Activated B cell treated with CpG ODN at 0.5 μM for 24 hours (primary cell): ENCODE measurements around the gene GCNA. TPM values are rescaled to one million over a fixed set of nuclear protein-coding genes. Genes with fewer than 3 reads are reported as not detected.
A peak's percentile ranks its signal among the peaks of the same experiment; 100 is the strongest.
"Not testable (repeated sequence)": the region's sequence is repeated elsewhere in the genome, so short reads cannot be mapped to it uniquely, and the experiment has no call there.

Source experiments
- ATAC-seq: fragments of 200-7000 bp; cut with Tn5 transposase; one replicate; pipeline ENCODE4 v1.10.0; 2021; ENCODE audit warnings: low read depth, mild to moderate bottlenecking, moderate library complexity
- CTCF ChIA-PET: fragments of 350-600 bp; sonication (Branson Sonifier 250); formaldehyde crosslinking; loops from one replicate; lab custom pipeline; 2021; ENCODE audit warnings: antibody characterized with exemption; lab: Charles Lee
- POLR2A ChIA-PET: fragments of 350-600 bp; sonication (Branson Sonifier 250); formaldehyde crosslinking; loops from one replicate; lab custom pipeline; 2021; ENCODE audit warnings: antibody characterized with exemption; lab: Charles Lee
- DNase-seq: peaks from one replicate; pipeline ENCODE4 v3.0.0; 2022
- H3K27ac Mint-ChIP-seq: one replicate; pipeline ENCODE4 v1.8.0; 2020; ENCODE audit warnings: mixed read lengths
- H3K27me3 Mint-ChIP-seq: one replicate; pipeline ENCODE4 v1.8.0; 2021; ENCODE audit warnings: mixed read lengths
- H3K36me3 Mint-ChIP-seq: one replicate; pipeline ENCODE4 v1.8.0; 2021; ENCODE audit warnings: low read depth, mixed read lengths
- H3K4me1 Mint-ChIP-seq: one replicate; pipeline ENCODE4 v1.8.0; 2021; ENCODE audit warnings: mixed read lengths
- H3K4me3 Mint-ChIP-seq: one replicate; pipeline ENCODE4 v1.8.0; 2020; ENCODE audit warnings: mild to moderate bottlenecking, mixed read lengths
- H3K9me3 Mint-ChIP-seq: one replicate; pipeline ENCODE4 v1.8.0; 2020; ENCODE audit warnings: mixed read lengths
- intact Hi-C: fragments of 100-400 bp; cut with micrococcal nuclease; formaldehyde crosslinking; loops from one replicate; pipeline ENCODE4 v1.15.1; 2024
- total RNA-seq: library from RNA; stranded (reverse); gene quantifications from 2 replicates; pipeline ENCODE4 v1.2.3, GENCODE V29; 2022
- TF ChIP-seq, protein P1 (sequence below): fragments of 200-600 bp; IDR thresholded peaks from one replicate; pipeline ENCODE4 v1.8.0; 2022; ENCODE audit warnings: antibody characterized with exemption, mild to moderate bottlenecking

GCNA gene
- total RNA-seq, 1 donor from 2014 or later, result 4.1 TPM

GRCh38 chrX:71604141-71604540 lies 25.9 kb downstream of the GCNA start:
- ATAC-seq (no peak), DNase-seq (no peak)
- H3K4me3 Mint-ChIP-seq, result no peak overlapping the region
- H3K27ac Mint-ChIP-seq, result no peak overlapping the region
- intact Hi-C loops, result no loop called here
- H3K27me3 Mint-ChIP-seq, result no peaks in the 10 kb centered on the region
- peaks cover 25% of the 10 kb centered on the region for H3K4me1 Mint-ChIP-seq
- ChIA-PET POLR2A (no interaction called here), CTCF (no interaction called here)
- TF ChIP-seq, protein P1, sequence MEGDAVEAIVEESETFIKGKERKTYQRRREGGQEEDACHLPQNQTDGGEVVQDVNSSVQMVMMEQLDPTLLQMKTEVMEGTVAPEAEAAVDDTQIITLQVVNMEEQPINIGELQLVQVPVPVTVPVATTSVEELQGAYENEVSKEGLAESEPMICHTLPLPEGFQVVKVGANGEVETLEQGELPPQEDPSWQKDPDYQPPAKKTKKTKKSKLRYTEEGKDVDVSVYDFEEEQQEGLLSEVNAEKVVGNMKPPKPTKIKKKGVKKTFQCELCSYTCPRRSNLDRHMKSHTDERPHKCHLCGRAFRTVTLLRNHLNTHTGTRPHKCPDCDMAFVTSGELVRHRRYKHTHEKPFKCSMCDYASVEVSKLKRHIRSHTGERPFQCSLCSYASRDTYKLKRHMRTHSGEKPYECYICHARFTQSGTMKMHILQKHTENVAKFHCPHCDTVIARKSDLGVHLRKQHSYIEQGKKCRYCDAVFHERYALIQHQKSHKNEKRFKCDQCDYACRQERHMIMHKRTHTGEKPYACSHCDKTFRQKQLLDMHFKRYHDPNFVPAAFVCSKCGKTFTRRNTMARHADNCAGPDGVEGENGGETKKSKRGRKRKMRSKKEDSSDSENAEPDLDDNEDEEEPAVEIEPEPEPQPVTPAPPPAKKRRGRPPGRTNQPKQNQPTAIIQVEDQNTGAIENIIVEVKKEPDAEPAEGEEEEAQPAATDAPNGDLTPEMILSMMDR, result no peak
- H3K36me3 Mint-ChIP-seq, result peaks cover 75% of the 10 kb centered on the region
- H3K9me3 Mint-ChIP-seq, result no peaks in the 10 kb centered on the region

GRCh38 chrX:71604796-71605568 lies 26.7 kb downstream of the GCNA start:
- TF ChIP-seq, protein P1, result no peak
- H3K36me3 Mint-ChIP-seq, result peaks cover 77% of the 10 kb centered on the region
- H3K27ac Mint-ChIP-seq, result no peak overlapping the region
- no peaks in the 10 kb centered on the region for H3K27me3 Mint-ChIP-seq
- ChIA-PET POLR2A (no interaction called here), CTCF (no interaction called here)
- peaks cover 29% of the 10 kb centered on the region for H3K4me1 Mint-ChIP-seq
- intact Hi-C loops, result no loop called here
- no peak overlapping the region for H3K4me3 Mint-ChIP-seq
- DNase-seq, result no peak
- H3K9me3 Mint-ChIP-seq, result no peaks in the 10 kb centered on the region
- no peak for ATAC-seq

DNA sequence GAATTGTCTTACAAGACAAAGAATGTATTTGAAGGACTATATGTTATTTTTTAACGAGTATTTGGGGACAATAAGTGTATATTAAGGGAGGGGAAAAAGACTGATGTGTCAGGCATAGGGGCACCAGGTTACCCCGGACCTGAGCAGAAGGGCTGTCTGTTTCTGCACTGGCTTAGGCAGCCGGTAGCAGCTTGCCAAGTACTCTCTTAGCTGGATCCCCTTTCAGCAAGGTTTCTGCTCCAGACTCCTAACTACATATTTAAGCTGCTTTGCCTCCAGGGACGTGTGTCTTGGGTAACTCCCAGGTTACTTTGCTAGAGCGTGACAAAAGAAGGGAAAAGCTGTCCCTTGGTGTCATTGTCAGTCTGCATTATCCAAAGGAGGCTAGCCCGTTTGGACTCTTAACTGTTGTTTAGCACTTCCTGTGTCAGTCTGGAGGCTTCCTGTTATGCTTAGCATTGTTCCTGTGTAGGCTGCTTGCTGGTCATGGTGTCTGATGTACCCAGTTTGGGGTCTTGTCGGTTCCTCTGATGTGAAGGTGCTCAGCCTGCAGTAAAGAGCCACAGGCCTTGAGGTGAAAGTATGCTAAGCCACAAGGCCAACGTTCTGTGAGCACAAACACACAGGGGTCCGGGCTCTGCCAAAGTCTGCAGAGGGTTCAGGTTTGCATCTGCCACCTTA lies 28.4 kb downstream of the GCNA start:
- CTCF ChIA-PET, result no interaction called here
- TF ChIP-seq, protein P1, result no peak
- no peak overlapping the region for H3K4me3 Mint-ChIP-seq
- ATAC-seq (no peak), DNase-seq (no peak)
- no peaks in the 10 kb centered on the region for H3K27me3 Mint-ChIP-seq
- peaks cover 29% of the 10 kb centered on the region for H3K4me1 Mint-ChIP-seq
- intact Hi-C loops, result no loop called here
- POLR2A ChIA-PET, result no interaction called here
- H3K36me3 Mint-ChIP-seq, result peaks cover 81% of the 10 kb centered on the region
- H3K9me3 Mint-ChIP-seq, result no peaks in the 10 kb centered on the region
- no peak overlapping the region for H3K27ac Mint-ChIP-seq

- TF ChIP-seq, protein P1, result no peak
These were observed 29.3 kb downstream of the GCNA start for GRCh38 chrX:71607488-71607887.

GRCh38 chrX:71609095-71609750 lies 31.0 kb downstream of the GCNA start:
- Mint-ChIP-seq H3K4me3 (no peak overlapping the region), H3K4me1 (peaks cover 29% of the 10 kb centered on the region), H3K27ac (peak overlapping the region; percentile 42), H3K27me3 (no peaks in the 10 kb centered on the region), H3K36me3 (peaks cover 78% of the 10 kb centered on the region), H3K9me3 (no peaks in the 10 kb centered on the region)
- ChIA-PET CTCF (interaction anchor here (0.7 to 1.8 kb wide), 3 partner anchors 10 to 43 kb away, joined by 3 to 9 read pairs (median 5); partner anchors contain the start of gene CXCR3), POLR2A (no interaction called here)
- no peak for ATAC-seq
- DNase-seq, result no peak
- TF ChIP-seq, protein P1, result no peak
- intact Hi-C loops, result loop anchor here (1.0 kb wide), 1 partner anchor 41 kb away; no protein-coding TSS in a partner anchor

More at GRCh38 chrX:71607488-71607887, 29.3 kb downstream of the GCNA start:
- intact Hi-C loops, result no loop called here
- H3K9me3 Mint-ChIP-seq, result no peaks in the 10 kb centered on the region
- H3K36me3 Mint-ChIP-seq, result peaks cover 80% of the 10 kb centered on the region
- POLR2A ChIA-PET, result no interaction called here
- CTCF ChIA-PET, result interaction anchor here (0.6 kb wide), 1 partner anchor 118 kb away, joined by 3 read pairs; no protein-coding TSS in a partner anchor
- DNase-seq (no peak), ATAC-seq (no peak)
- no peaks in the 10 kb centered on the region for H3K27me3 Mint-ChIP-seq
- peaks cover 29% of the 10 kb centered on the region for H3K4me1 Mint-ChIP-seq
- peak overlapping the region; percentile 30 for H3K27ac Mint-ChIP-seq
- no peak overlapping the region for H3K4me3 Mint-ChIP-seq

DNA sequence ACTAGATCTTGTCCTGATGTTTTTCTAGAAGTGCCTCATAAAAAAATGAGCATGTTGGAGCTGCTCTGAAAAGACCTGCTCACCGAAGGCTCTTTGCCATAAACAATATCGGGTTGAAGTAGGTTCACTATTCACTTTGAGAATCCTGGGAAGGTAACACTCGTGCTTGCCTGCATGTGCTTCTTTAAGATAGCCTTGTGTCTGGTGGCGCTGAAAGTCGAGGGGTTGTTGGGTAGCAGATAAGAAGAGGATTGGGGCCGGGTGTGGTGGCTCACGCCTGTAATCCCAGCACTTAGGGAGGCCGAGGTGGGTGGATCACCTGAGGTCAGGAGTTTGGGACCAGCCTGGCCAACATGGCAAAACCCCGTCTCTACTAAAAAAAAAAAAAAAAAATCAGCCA lies 33.5 kb downstream of the GCNA start:
- peaks cover 68% of the 10 kb centered on the region for H3K36me3 Mint-ChIP-seq
- CTCF ChIA-PET, H3K9me3 Mint-ChIP-seq, DNase-seq, H3K27ac Mint-ChIP-seq, H3K4me3 Mint-ChIP-seq, POLR2A ChIA-PET, H3K27me3 Mint-ChIP-seq, intact Hi-C loops, ATAC-seq: not testable (repeated sequence)
- H3K4me1 Mint-ChIP-seq, result peaks cover 31% of the 10 kb centered on the region
